ENCODE data around the gene ARFGAP2.
"Not testable (repeated sequence)": the region's sequence is repeated elsewhere in the genome, so short reads cannot be mapped to it uniquely, and the experiment has no call there.

The ARFGAP2 gene

GRCh38 chr11:47176328-47177228, at the start of gene ARFGAP2:
Gene ARFGAP2, minus strand, starts transcription at chr11:47176879. Its CDS starts 26 bp downstream, at chr11:47176853.
- DNase-seq (ENCODE audit: low read depth in 3 of 3): peak; percentile 91 to 97 (median 93)

- DNase-seq (ENCODE audit: low read depth in 3 of 3): no peak
Measured at GRCh38 chr11:47225552-47226400, 49.1 kb upstream of the ARFGAP2 start.

DNA sequence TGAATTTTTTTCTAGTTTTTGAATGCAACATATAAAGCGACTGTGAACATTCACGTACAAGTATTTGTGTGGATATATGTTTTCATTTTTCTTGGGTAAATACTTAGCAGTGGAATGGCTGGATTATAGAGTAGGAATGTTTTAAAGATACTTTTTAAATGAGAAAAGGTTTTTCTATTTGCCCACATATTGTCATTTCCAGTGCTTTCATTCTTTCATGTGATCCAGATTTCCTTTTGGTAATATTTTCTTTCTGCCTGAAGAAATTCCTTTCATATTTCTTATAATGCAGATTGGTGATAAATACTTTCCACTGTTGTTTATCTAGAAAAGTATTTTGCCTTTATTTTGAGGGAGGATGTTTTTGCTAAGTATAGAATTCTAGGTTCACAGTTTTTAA, 46.0 kb upstream of the ARFGAP2 start:
- no peak for DNase-seq (ENCODE audit: low read depth in 3 of 3)

DNA sequence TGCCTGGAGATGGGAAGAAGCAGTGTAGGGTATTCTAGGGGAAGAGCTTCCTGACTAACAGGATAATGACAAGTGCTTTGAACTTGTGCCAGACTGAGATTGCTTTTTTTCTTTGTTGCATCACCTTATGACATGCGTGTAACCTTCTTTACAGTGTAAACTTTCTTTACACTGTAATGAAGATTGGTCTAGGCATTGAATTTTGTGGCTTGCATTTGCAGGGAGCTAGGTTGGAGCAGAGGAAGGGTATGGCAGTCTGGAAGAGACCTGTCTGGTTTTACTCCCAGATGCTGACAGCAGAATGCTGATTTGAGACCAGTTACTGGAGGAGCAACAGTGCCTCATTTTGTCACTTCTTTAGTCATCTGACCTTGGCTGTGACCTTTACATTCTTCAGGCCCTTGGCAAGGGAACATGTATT, 43.7 kb upstream of the ARFGAP2 start:
- DNase-seq (ENCODE audit: low read depth in 3 of 3): no peak

GRCh38 chr11:47216121-47216798, 39.6 kb upstream of the ARFGAP2 start:
- peak; percentile 51 to 73 (median 57) for DNase-seq (ENCODE audit: low read depth in 3 of 3)

GRCh38 chr11:47215366-47215910, 38.8 kb upstream of the ARFGAP2 start:
- DNase-seq (ENCODE audit: low read depth in 3 of 3): no peak

DNA sequence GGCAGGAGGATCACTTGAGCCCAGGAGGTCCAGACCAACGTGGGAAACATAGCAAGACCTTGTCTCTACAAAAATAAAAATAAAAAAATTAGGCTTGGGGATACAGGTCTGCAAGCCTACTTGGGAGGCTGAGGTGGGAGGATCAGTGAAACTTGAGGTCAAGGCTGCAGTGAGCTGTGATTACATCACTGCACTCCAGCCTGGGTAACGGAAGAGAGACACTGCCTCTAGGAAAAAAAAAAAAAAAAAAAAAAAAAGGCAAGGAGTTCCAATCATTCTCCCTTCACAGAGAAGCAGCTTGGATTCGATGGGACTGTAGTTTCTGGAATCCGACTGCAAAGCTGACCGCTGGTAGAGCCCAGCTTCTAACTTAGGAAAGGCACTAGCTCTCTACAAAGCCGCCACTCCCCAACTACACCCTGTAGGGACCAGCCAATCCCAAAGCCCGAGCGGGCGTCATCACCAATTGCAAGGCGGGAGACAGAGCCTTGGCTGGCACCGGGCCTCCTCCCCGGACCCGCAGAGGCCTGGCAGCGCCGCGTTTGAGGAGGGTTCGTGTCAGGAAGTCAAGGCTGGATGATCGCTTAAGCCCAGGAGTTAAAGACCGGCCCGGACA, 37.4 kb upstream of the ARFGAP2 start:
- DNase-seq (ENCODE audit: low read depth in 3 of 3): peak; percentile 64 to 86 (median 71)

GRCh38 chr11:47212938-47213337, 36.3 kb upstream of the ARFGAP2 start:
- DNase-seq (ENCODE audit: low read depth in 3 of 3): no peak

DNA sequence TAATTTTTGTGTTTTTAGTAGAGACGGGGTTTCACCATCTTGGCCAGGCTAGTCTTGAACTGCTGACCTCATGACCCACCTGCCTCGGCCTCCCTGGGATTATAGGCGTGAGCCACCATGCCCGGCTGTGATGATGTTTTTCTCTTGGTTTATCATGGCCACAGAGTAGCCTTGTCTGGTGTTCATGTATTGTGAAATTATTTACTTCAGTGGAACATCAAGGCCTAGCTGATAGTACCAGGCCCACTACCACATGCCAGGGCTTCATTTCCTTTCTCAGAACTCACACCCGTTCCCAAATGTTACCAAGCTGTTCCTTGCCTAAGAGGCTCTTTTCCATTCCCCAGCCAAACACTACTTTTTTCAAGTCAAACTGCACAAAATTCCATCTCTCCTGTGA, 31.9 kb upstream of the ARFGAP2 start:
- DNase-seq (ENCODE audit: low read depth in 3 of 3): no peak

DNA sequence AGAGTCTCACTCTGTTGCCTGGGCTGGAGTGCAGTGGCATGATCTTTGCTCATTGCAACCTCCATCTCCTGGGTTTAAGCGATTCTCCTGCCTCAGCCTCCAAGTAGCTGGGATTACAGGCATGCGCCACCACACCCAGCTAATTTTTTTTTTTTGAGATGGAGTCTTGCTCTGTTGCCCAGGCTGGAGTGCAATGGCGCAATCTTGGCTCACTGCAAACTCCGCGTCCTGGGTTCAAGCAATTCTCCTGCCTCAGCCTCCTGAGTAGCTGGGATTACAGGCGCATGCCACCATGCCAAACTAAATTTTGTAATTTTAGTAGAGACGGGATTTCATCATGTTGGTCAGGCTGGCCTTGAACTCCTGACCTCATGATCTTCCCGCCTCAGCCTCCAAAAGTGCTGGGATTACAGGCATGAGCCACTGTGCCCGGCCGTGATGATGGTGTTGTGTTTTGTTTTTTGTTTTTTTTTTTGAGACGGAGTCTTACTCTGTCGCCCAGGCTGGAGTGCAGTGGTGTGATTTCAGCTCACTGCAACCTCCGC, 31.4 kb upstream of the ARFGAP2 start:
- DNase-seq (ENCODE audit: low read depth in 3 of 3): not testable (repeated sequence)

GRCh38 chr11:47207459-47207858, 30.8 kb upstream of the ARFGAP2 start:
- DNase-seq (ENCODE audit: low read depth in 3 of 3): no peak

DNA sequence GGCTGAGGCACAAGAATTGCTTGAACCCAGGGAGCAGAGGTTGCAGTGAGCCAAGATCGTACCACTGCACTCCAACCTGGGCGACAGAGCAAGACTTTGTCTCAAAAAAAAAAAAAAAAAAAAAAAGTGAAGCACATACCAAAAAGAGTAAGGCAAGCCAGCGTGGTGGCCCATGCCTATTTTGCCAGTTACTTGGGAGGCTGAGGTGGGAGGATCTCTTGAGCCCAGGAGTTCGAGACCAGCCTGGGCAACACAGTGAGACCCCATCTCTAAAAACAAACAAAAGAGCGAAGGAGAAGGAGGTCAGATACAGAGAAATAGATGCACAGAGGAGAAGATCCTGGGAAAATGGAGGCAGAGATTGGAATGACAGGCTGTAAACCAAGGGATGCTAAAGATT, 29.9 kb upstream of the ARFGAP2 start:
- DNase-seq (ENCODE audit: low read depth in 3 of 3): not testable (repeated sequence)

- DNase-seq (ENCODE audit: low read depth in 3 of 3): no peak
Measured at GRCh38 chr11:47204637-47204989, 27.9 kb upstream of the ARFGAP2 start.

DNA sequence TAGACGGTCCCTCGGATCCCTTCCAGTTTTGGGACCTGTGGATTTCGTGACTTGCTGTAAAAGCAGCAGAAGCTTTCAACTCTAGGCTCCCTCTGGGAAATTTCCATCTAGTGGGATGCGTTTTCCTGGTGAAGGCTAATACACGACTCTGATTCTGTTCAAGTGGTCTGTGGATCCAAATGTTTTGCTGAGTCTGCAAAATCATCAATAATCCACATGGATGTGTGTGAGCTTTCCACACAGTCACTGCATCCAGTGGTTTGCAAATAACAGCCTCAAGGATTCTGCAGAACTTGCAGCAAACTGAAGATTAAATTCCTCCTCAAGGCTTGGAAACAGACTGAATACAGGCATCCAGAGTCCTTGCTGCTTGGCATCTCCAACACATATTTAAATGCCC, 25.9 kb upstream of the ARFGAP2 start:
- no peak for DNase-seq (ENCODE audit: low read depth in 3 of 3)

DNA sequence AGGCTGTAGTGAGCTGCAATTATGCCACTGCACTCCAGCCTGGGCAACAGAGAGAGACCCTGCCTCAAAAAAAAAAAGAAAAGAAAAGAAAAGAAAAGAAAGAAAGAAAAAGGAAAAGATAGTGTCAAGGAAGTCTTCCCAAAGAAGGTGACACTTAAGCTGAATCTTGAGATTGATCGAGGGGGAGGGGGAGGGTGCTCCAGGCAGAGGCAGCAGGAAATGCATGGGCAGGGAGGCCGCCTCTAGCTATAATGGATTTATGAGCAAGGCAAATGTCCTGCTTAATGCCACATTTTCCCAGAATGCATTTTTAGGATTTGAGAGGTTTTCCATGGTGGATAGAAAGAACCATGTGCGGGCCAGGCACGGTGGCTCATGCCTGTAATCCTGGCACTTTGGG, 24.3 kb upstream of the ARFGAP2 start:
- DNase-seq (ENCODE audit: low read depth in 3 of 3): no peak

- not testable (repeated sequence) for DNase-seq (ENCODE audit: low read depth in 3 of 3)
Measured at GRCh38 chr11:47198161-47198560, 21.5 kb upstream of the ARFGAP2 start.

GRCh38 chr11:47192111-47192510, 15.4 kb upstream of the ARFGAP2 start:
- DNase-seq (ENCODE audit: low read depth in 3 of 3): no peak

GRCh38 chr11:47191137-47191536, 14.5 kb upstream of the ARFGAP2 start:
- DNase-seq (ENCODE audit: low read depth in 3 of 3): not testable (repeated sequence)

GRCh38 chr11:47189100-47189834, 12.6 kb upstream of the ARFGAP2 start:
- no peak for DNase-seq (ENCODE audit: low read depth in 3 of 3)

DNA sequence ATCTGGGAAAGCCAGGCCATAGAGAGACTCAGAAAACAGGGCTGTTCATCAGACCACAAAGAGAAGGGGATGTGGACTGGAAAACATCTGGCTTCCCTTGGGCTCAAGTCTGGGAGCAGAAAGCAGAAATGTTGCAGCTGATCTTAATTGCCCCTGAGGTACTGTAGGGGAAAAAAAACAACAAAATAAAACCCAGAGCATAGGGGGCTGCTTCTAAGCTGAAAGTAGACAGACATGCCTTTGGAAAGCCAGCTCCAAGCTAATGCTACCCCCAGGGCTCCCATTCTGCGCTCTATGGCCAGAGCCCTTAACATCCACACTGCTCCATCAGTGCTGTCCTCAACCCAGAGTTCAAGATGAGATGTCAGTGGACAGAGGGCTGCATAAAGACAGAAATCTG, 11.6 kb upstream of the ARFGAP2 start:
- DNase-seq (ENCODE audit: low read depth in 3 of 3): no peak
